K562 (cell line): ENCODE data around the gene MEGF10. TPM values are rescaled to one million over a fixed set of nuclear protein-coding genes. Genes with fewer than 3 reads are reported as not detected.
"Not testable (repeated sequence)": the region's sequence is repeated elsewhere in the genome, so short reads cannot be mapped to it uniquely, and the experiment has no call there.

Experiments
- ATAC-seq: fragments of 200-7000 bp; cut with Tn5 transposase; 3 replicates; pipeline ENCODE4 v1.9.1; 2020; ENCODE audit warnings: moderate library complexity
- BruUV-seq: library from RNA; stranded (reverse); fragments of 400-500 nt; replicated peaks from 2 replicates; lab custom pipeline; 2021; lab: Mats Ljungman, UMichigan
- CTCF ChIA-PET: fragments of 300-600 bp; formaldehyde crosslinking; extraction: SDS; loops from one replicate; lab custom pipeline; 2021; ENCODE audit warnings: low intra/inter-chr PET ratio; lab: Yijun Ruan, JAX
- POLR2A ChIA-PET: fragments of 300-600, 350-650 bp; sonication (Branson Sonifier 250); formaldehyde crosslinking; extraction: SDS; loops from one replicate; lab custom pipeline; 2021; ENCODE audit warnings: antibody characterized with exemption, inconsistent platforms; lab: Yijun Ruan, JAX
- DNase-seq, 4 experiments: peaks; one replicate each; pipeline versions ENCODE4 v3.0.0 to v3.0.0-alpha.2; 2011 to 2018; ENCODE audit warnings: low spot score in 3 of 4, mixed read lengths in 3 of 4; ENCODE audit errors: extremely low read depth in 1 of 4
- FAIRE-seq: peaks from 2 replicates; lab custom pipeline; 2011; peaks lifted over from hg19 to GRCh38; lab: Jason Lieb, UNC
- H2AFZ ChIP-seq: 2 replicates; pipeline ENCODE4 v1.6.0; 2011; ENCODE audit warnings: low read depth, low read length, control low read depth, inconsistent platforms
- H3K27ac ChIP-seq: fragments of 200-600 bp; 3 replicates; pipeline ENCODE4 v1.8.0; 2011; ENCODE audit warnings: low read depth, mild to moderate bottlenecking, control low read depth, inconsistent platforms, low read length, moderate library complexity, mixed read lengths; ENCODE audit errors: extremely low read depth
- H3K27me3 ChIP-seq, 2 experiments: fragments of 300-600 bp in 1 of 2; 2 replicates in 1 of 2; 3 replicates in 1 of 2; pipeline versions ENCODE4 v1.6.0 to v1.8.0; 2011; ENCODE audit warnings: inconsistent platforms in 2 of 2, low read length in 2 of 2, mild to moderate bottlenecking in 1 of 2, mixed read lengths in 1 of 2, moderate library complexity in 1 of 2; ENCODE audit not compliant: control insufficient read depth in 2 of 2, insufficient read depth in 2 of 2
- H3K36me3 ChIP-seq: fragments of 300-600 bp; 3 replicates; pipeline ENCODE4 v1.8.0; 2011; ENCODE audit warnings: mild to moderate bottlenecking, low read length, inconsistent platforms; ENCODE audit not compliant: control insufficient read depth, insufficient read depth
- H3K4me1 ChIP-seq, 2 experiments: fragments of 200-600 bp in 1 of 2; replicated peaks in 1 of 2; 2 replicates in 1 of 2; 3 replicates in 1 of 2; pipeline versions ENCODE4 v1.5.1 to v1.8.0; 2011; ENCODE audit warnings: inconsistent platforms in 2 of 2, low read length in 2 of 2, mild to moderate bottlenecking in 1 of 2, mixed read lengths in 1 of 2, moderate library complexity in 1 of 2; ENCODE audit not compliant: control insufficient read depth in 2 of 2, insufficient read depth in 2 of 2
- H3K4me2 ChIP-seq: 2 replicates; pipeline ENCODE4 v1.6.1; 2011; ENCODE audit warnings: low read length, control low read depth, inconsistent platforms, mixed read lengths; ENCODE audit not compliant: insufficient read depth
- H3K4me3 ChIP-seq: fragments of 200-600 bp; sonication (generic), shearing (Covaris generic); 2 replicates; pipeline ENCODE4 v1.5.1; 2016; ENCODE audit warnings: control low read depth, inconsistent platforms
- H3K79me2 ChIP-seq: fragments of 200-600 bp; 3 replicates; pipeline ENCODE4 v1.8.0; 2011; ENCODE audit warnings: low read length, inconsistent platforms; ENCODE audit not compliant: control insufficient read depth, insufficient read depth
- H3K9ac ChIP-seq, 2 experiments: 2 replicates each; pipeline versions ENCODE4 v1.6.0 to v1.6.1; 2011; ENCODE audit warnings: low read depth in 2 of 2, low read length in 2 of 2, control low read depth in 1 of 2, inconsistent platforms in 1 of 2, mild to moderate bottlenecking in 1 of 2, mixed read lengths in 1 of 2; ENCODE audit not compliant: insufficient read depth in 1 of 2
- H3K9me1 ChIP-seq: one replicate; pipeline ENCODE4 v1.6.0; 2011; ENCODE audit warnings: inconsistent platforms, mild to moderate bottlenecking, low read length, moderate library complexity; ENCODE audit not compliant: control insufficient read depth, insufficient read depth
- H3K9me3 ChIP-seq: replicated peaks from 2 replicates; pipeline ENCODE4 v1.5.1; 2011; ENCODE audit warnings: low read depth, low read length, inconsistent platforms; ENCODE audit not compliant: control insufficient read depth, insufficient read depth
- H4K20me1 ChIP-seq: replicated peaks from 2 replicates; pipeline ENCODE4 v1.6.1; 2011; ENCODE audit warnings: low read length, inconsistent platforms, mixed read lengths; ENCODE audit not compliant: control insufficient read depth, insufficient read depth
- ATF1 ChIP-seq, 2 experiments: fragments of 450-650 bp in 1 of 2; IDR thresholded peaks; 2 replicates each; pipeline ENCODE4 v1.6.1; 2016; ENCODE audit warnings: missing compliant biosample characterization in 1 of 2, missing genetic modification characterization in 1 of 2
- IFI16 ChIP-seq: fragments of 250-450 bp; sonication (Bioruptor Pico); IDR thresholded peaks from 2 replicates; pipeline ENCODE4 v2.1.2; 2022; ENCODE audit warnings: mild to moderate bottlenecking, inconsistent platforms
- TEAD2 ChIP-seq: fragments of 450-650 bp; IDR thresholded peaks from 2 replicates; pipeline ENCODE4 v1.6.1; 2016; ENCODE audit warnings: missing genetic modification characterization, control low read depth, missing compliant biosample characterization
- WGBS: fragments of 100-300 bp; shearing (Covaris generic); methylation state at CpG from one replicate; pipeline ENCODE4 v1.1.6; 2016; ENCODE audit warnings: low coverage, mixed read lengths; ENCODE audit not compliant: insufficient coverage; ENCODE audit errors: missing lambda C conversion rate; 5-methylcytosine and 5-hydroxymethylcytosine counted together
- in situ Hi-C: fragments of 300-500 bp; cut with MboI; formaldehyde crosslinking; loops from 4 replicates; pipeline ENCODE4 v1.15.0; 2018; ENCODE audit warnings: inconsistent platforms, mixed read lengths
- intact Hi-C: fragments of 100-400 bp; cut with micrococcal nuclease; formaldehyde crosslinking; loops from 2 replicates; pipeline ENCODE4 v1.14.2; 2022
- polyA plus RNA-seq, 8 experiments: library from polyadenylated mRNA; depleted of rRNA in 4 of 8; stranded (reverse) in 5 of 8; unstranded in 3 of 8; fragments of >200 nt; fragmentation: Nextera tagmentation in 2 of 8; fragmentation: Illumina TruSeq in 1 of 8; extraction: Ambion mirVana in 2 of 8; extraction: Trizol in 1 of 8; gene quantifications; 2 replicates each; pipeline versions ENCODE4 v1.2.1 to v1.2.3, GENCODE V29; 2011 to 2014; ENCODE audit warnings: inconsistent platforms in 1 of 8, missing spikeins in 1 of 8
- total RNA-seq, 7 experiments: library from RNA; depleted of rRNA in 6 of 7; stranded (reverse); fragments of >200 nt in 6 of 7; fragmentation: Illumina TruSeq in 2 of 7; extraction: Trizol in 2 of 7; gene quantifications; 2 replicates each; pipeline versions ENCODE4 v1.2.1 to v1.2.3, GENCODE V29; 2011 to 2021; ENCODE audit warnings: low replicate concordance in 1 of 7

MEGF10 gene
- total and polyA plus RNA-seq, 9 of the 15 experiments (the other 6 are each of a cell fraction or from before 2014, with no cell fraction given), result 0.07 TPM; not detected in 8

DNA sequence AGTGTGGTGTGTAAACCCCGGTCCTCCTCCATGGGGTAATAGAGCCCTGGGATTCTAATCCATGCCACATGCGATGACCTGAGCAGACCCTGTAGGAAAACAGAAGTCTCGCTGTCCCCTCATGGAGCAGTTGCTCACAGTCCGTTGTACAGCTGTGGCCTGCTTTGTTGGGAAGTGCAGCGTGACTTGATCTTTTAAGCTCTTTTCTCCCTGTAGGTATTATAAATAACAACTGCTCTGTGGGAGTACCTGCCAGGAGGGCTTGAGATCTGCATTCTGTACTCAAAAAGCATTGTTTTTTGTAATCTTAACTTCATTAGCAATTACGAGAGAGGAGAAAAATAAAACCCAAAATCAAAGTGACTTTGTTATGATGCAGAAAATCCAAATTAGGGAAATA, 17.3 kb downstream of the MEGF10 start (continued):
- TF ChIP-seq ATF1 (CRISPR knock-in tag; IDR thresholded peaks at IDR 0.05) (no peak), ATF1 (tag; IDR thresholded peaks at IDR 0.05) (no peak), TEAD2 (tag) (no peak)

DNA sequence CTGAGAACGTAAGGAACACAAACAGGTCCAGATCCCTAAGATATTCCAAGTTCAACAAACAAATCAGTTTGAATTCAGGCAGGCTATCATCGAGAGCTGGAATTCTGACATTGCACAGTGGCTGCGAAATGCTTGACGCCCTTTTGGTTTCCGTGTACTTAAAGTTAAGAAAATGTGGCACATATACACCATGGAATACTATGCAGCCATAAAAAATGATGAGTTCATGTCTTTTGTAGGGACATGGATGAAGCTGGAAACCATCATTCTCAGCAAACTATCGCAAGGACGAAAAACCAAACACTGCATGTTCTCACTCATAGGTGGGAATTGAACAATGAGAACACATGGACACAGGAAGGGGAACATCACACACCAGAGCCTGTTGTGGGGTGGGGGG, 17.7 kb downstream of the MEGF10 start:
- H3K9me3 ChIP-seq, ATAC-seq, intact Hi-C loops, FAIRE-seq, H3K4me1 ChIP-seq, CTCF ChIA-PET, H3K27ac ChIP-seq, DNase-seq, H3K79me2 ChIP-seq, POLR2A ChIA-PET, H3K9me1 ChIP-seq, H3K9ac ChIP-seq, H3K36me3 ChIP-seq, H4K20me1 ChIP-seq, BruUV-seq, H3K4me2 ChIP-seq, H2AFZ ChIP-seq, H3K27me3 ChIP-seq, H3K4me3 ChIP-seq: not testable (repeated sequence)
- 1% methylated on average over 5 of the region's 7 CpGs for WGBS
- in situ Hi-C loops, result loop anchor here (25.0 kb wide), 2 partner anchors 671 to 971 kb away; a partner anchor contains a TSS

DNA sequence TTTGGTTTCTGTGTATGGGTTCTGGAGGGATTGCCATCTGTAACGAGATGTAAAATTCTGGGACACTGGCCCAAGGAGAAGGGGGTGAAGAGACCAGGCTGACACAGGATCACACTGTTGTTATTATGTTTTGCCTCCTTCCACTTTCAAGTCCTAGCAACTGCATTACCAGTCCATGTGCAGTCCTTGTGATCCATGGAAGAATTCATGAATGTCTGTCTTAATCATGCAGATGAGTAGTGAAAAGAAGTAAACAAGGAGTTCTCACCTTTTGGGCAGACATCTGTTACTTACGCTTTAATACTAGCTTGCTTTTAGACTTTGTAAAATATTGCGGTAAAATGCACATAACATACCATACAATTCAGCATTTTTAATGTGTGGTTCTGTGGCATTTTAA, 18.3 kb downstream of the MEGF10 start:
- Histone ChIP-seq H2AFZ (no peak overlapping the region), H3K4me3 (no peak overlapping the region), H3K9me3 (no peaks in the 10 kb centered on the region), H3K4me2 (no peak overlapping the region), H4K20me1 (no peaks in the 10 kb centered on the region), H3K36me3 (no peaks in the 10 kb centered on the region), H3K27me3 (0 out of 5 replicates have a peak, but pooled peaks cover 0 to 7% of the 10 kb centered on the region in 2 experiments), H3K9ac (no peak overlapping the region), H3K27ac (no peak overlapping the region)
- WGBS, result 6% methylated on average over 3 of the region's 3 CpGs
- in situ Hi-C loops, result loop anchor here (25.0 kb wide), 2 partner anchors 672 to 972 kb away; a partner anchor contains a TSS
- CTCF ChIA-PET, result no interaction called here
- no peak for FAIRE-seq
- no TSS peak for BruUV-seq
- TF ChIP-seq IFI16 (CRISPR knock-in tag), result no peak
- TF ChIP-seq, all 486 proteins: peak for 0
- Histone ChIP-seq H3K4me1 (no peaks in the 10 kb centered on the region), H3K79me2 (no peaks in the 10 kb centered on the region), H3K9me1 (no peaks in the 10 kb centered on the region)
- intact Hi-C loops, result no loop called here
- POLR2A ChIA-PET, result no interaction called here
- no peak for ATAC-seq
- DNase-seq, result no peak
